K562 (cell line): ENCODE measurements around the gene ACAP2. TPM values are rescaled to one million over a fixed set of nuclear protein-coding genes. Genes with fewer than 3 reads are reported as not detected.

Source experiments
- ATAC-seq: fragments of 200-7000 bp; cut with Tn5 transposase; 3 replicates; pipeline ENCODE4 v1.9.1; 2020; ENCODE audit warnings: moderate library complexity
- BruUV-seq: library from RNA; stranded (reverse); fragments of 400-500 nt; replicated peaks from 2 replicates; lab custom pipeline; 2021; lab: Mats Ljungman, UMichigan
- CTCF ChIA-PET: fragments of 300-600 bp; formaldehyde crosslinking; extraction: SDS; loops from one replicate; lab custom pipeline; 2021; ENCODE audit warnings: low intra/inter-chr PET ratio; lab: Yijun Ruan, JAX
- POLR2A ChIA-PET: fragments of 300-600, 350-650 bp; sonication (Branson Sonifier 250); formaldehyde crosslinking; extraction: SDS; loops from one replicate; lab custom pipeline; 2021; ENCODE audit warnings: antibody characterized with exemption, inconsistent platforms; lab: Yijun Ruan, JAX
- DNase-seq, 4 experiments: peaks; one replicate each; pipeline versions ENCODE4 v3.0.0 to v3.0.0-alpha.2; 2011 to 2018; ENCODE audit warnings: low spot score in 3 of 4, mixed read lengths in 3 of 4; ENCODE audit errors: extremely low read depth in 1 of 4
- FAIRE-seq: peaks from 2 replicates; lab custom pipeline; 2011; peaks lifted over from hg19 to GRCh38; lab: Jason Lieb, UNC
- H2AFZ ChIP-seq: 2 replicates; pipeline ENCODE4 v1.6.0; 2011; ENCODE audit warnings: low read depth, low read length, control low read depth, inconsistent platforms
- H3K27ac ChIP-seq: fragments of 200-600 bp; 3 replicates; pipeline ENCODE4 v1.8.0; 2011; ENCODE audit warnings: low read depth, mild to moderate bottlenecking, control low read depth, inconsistent platforms, low read length, moderate library complexity, mixed read lengths; ENCODE audit errors: extremely low read depth
- H3K27me3 ChIP-seq, 2 experiments: fragments of 300-600 bp in 1 of 2; 2 replicates in 1 of 2; 3 replicates in 1 of 2; pipeline versions ENCODE4 v1.6.0 to v1.8.0; 2011; ENCODE audit warnings: inconsistent platforms in 2 of 2, low read length in 2 of 2, mild to moderate bottlenecking in 1 of 2, mixed read lengths in 1 of 2, moderate library complexity in 1 of 2; ENCODE audit not compliant: control insufficient read depth in 2 of 2, insufficient read depth in 2 of 2
- H3K36me3 ChIP-seq: fragments of 300-600 bp; 3 replicates; pipeline ENCODE4 v1.8.0; 2011; ENCODE audit warnings: mild to moderate bottlenecking, low read length, inconsistent platforms; ENCODE audit not compliant: control insufficient read depth, insufficient read depth
- H3K4me1 ChIP-seq, 2 experiments: fragments of 200-600 bp in 1 of 2; replicated peaks in 1 of 2; 2 replicates in 1 of 2; 3 replicates in 1 of 2; pipeline versions ENCODE4 v1.5.1 to v1.8.0; 2011; ENCODE audit warnings: inconsistent platforms in 2 of 2, low read length in 2 of 2, mild to moderate bottlenecking in 1 of 2, mixed read lengths in 1 of 2, moderate library complexity in 1 of 2; ENCODE audit not compliant: control insufficient read depth in 2 of 2, insufficient read depth in 2 of 2
- H3K4me2 ChIP-seq: 2 replicates; pipeline ENCODE4 v1.6.1; 2011; ENCODE audit warnings: low read length, control low read depth, inconsistent platforms, mixed read lengths; ENCODE audit not compliant: insufficient read depth
- H3K4me3 ChIP-seq: fragments of 200-600 bp; sonication (generic), shearing (Covaris generic); 2 replicates; pipeline ENCODE4 v1.5.1; 2016; ENCODE audit warnings: control low read depth, inconsistent platforms
- H3K79me2 ChIP-seq: fragments of 200-600 bp; 3 replicates; pipeline ENCODE4 v1.8.0; 2011; ENCODE audit warnings: low read length, inconsistent platforms; ENCODE audit not compliant: control insufficient read depth, insufficient read depth
- H3K9ac ChIP-seq, 2 experiments: 2 replicates each; pipeline versions ENCODE4 v1.6.0 to v1.6.1; 2011; ENCODE audit warnings: low read depth in 2 of 2, low read length in 2 of 2, control low read depth in 1 of 2, inconsistent platforms in 1 of 2, mild to moderate bottlenecking in 1 of 2, mixed read lengths in 1 of 2; ENCODE audit not compliant: insufficient read depth in 1 of 2
- H3K9me1 ChIP-seq: one replicate; pipeline ENCODE4 v1.6.0; 2011; ENCODE audit warnings: inconsistent platforms, mild to moderate bottlenecking, low read length, moderate library complexity; ENCODE audit not compliant: control insufficient read depth, insufficient read depth
- H3K9me3 ChIP-seq: replicated peaks from 2 replicates; pipeline ENCODE4 v1.5.1; 2011; ENCODE audit warnings: low read depth, low read length, inconsistent platforms; ENCODE audit not compliant: control insufficient read depth, insufficient read depth
- H4K20me1 ChIP-seq: replicated peaks from 2 replicates; pipeline ENCODE4 v1.6.1; 2011; ENCODE audit warnings: low read length, inconsistent platforms, mixed read lengths; ENCODE audit not compliant: control insufficient read depth, insufficient read depth
- ARHGAP35 ChIP-seq: fragments of 450-650 bp; IDR thresholded peaks from 2 replicates; pipeline ENCODE4 v1.6.1; 2018; ENCODE audit not compliant: partially characterized antibody
- ARID2 ChIP-seq: fragments of 450-650 bp; IDR thresholded peaks from 2 replicates; pipeline ENCODE4 v1.6.1; 2017; ENCODE audit warnings: antibody characterized with exemption, mild to moderate bottlenecking
- C11orf30 ChIP-seq: fragments of 450-650 bp; IDR thresholded peaks from 2 replicates; pipeline ENCODE4 v1.6.1; 2016; ENCODE audit warnings: low read depth, mild to moderate bottlenecking
- CEBPG ChIP-seq, 3 experiments: fragments of 200-800 bp in 1 of 3; sonication (Bioruptor generic) in 1 of 3; sonication (generic) in 1 of 3; formaldehyde crosslinking in 1 of 3; IDR thresholded peaks in 2 of 3; conservative IDR thresholded peaks in 1 of 3; 2 replicates each; pipeline versions ENCODE4 v1.6.1 to v1.8.0; 2016 to 2022; ENCODE audit warnings: missing compliant biosample characterization in 2 of 3, missing genetic modification characterization in 2 of 3, mild to moderate bottlenecking in 1 of 3, missing genetic modification reagents in 1 of 3
- CREM ChIP-seq: IDR thresholded peaks from 2 replicates; pipeline ENCODE4 v1.6.1; 2014; ENCODE audit warnings: antibody characterized with exemption, low read depth
- ERF ChIP-seq: fragments of 450-650 bp; formaldehyde crosslinking; IDR thresholded peaks from 2 replicates; pipeline ENCODE4 v1.4.0; 2020; ENCODE audit warnings: mild to moderate bottlenecking, mixed read lengths
- FOXM1 ChIP-seq, 2 experiments: fragments of 450-650 bp in 1 of 2; sonication (generic) in 1 of 2; formaldehyde crosslinking in 1 of 2; IDR thresholded peaks; 2 replicates each; pipeline versions ENCODE4 v1.6.1 to v1.9.0; 2017 to 2022; ENCODE audit warnings: low read depth in 2 of 2, mild to moderate bottlenecking in 2 of 2, missing genetic modification reagents in 1 of 2, moderate library complexity in 1 of 2
- MAFK ChIP-seq: IDR thresholded peaks from 2 replicates; pipeline ENCODE4 v1.6.1; 2011; ENCODE audit warnings: low read length, improper control_type of control experiment
- TBL1XR1 ChIP-seq, 2 experiments: IDR thresholded peaks; 2 replicates each; pipeline ENCODE4 v1.6.1; 2012; ENCODE audit warnings: improper control_type of control experiment in 2 of 2, low read length in 2 of 2, mild to moderate bottlenecking in 1 of 2
- ZNF232 ChIP-seq: sonication (generic); formaldehyde crosslinking; IDR thresholded peaks from 2 replicates; pipeline ENCODE4 v1.8.0; 2022; ENCODE audit warnings: mild to moderate bottlenecking, missing genetic modification reagents
- ZNF507 ChIP-seq: conservative IDR thresholded peaks from 2 replicates; pipeline ENCODE4 v1.6.1; 2017; ENCODE audit warnings: missing genetic modification characterization, missing compliant biosample characterization
- ZNF76 ChIP-seq: fragments of 250-450 bp; sonication (Bioruptor Pico); IDR thresholded peaks from 2 replicates; pipeline ENCODE4 v1.4.0; 2020; ENCODE audit warnings: mild to moderate bottlenecking, moderate library complexity, borderline replicate concordance
- WGBS: fragments of 100-300 bp; shearing (Covaris generic); methylation state at CpG from one replicate; pipeline ENCODE4 v1.1.6; 2016; ENCODE audit warnings: low coverage, mixed read lengths; ENCODE audit not compliant: insufficient coverage; ENCODE audit errors: missing lambda C conversion rate; 5-methylcytosine and 5-hydroxymethylcytosine counted together
- in situ Hi-C: fragments of 300-500 bp; cut with MboI; formaldehyde crosslinking; loops from 4 replicates; pipeline ENCODE4 v1.15.0; 2018; ENCODE audit warnings: inconsistent platforms, mixed read lengths
- intact Hi-C: fragments of 100-400 bp; cut with micrococcal nuclease; formaldehyde crosslinking; loops from 2 replicates; pipeline ENCODE4 v1.14.2; 2022
- polyA plus RNA-seq, 8 experiments: library from polyadenylated mRNA; depleted of rRNA in 4 of 8; stranded (reverse) in 5 of 8; unstranded in 3 of 8; fragments of >200 nt; fragmentation: Nextera tagmentation in 2 of 8; fragmentation: Illumina TruSeq in 1 of 8; extraction: Ambion mirVana in 2 of 8; extraction: Trizol in 1 of 8; gene quantifications; 2 replicates each; pipeline versions ENCODE4 v1.2.1 to v1.2.3, GENCODE V29; 2011 to 2014; ENCODE audit warnings: inconsistent platforms in 1 of 8, missing spikeins in 1 of 8
- total RNA-seq, 7 experiments: library from RNA; depleted of rRNA in 6 of 7; stranded (reverse); fragments of >200 nt in 6 of 7; fragmentation: Illumina TruSeq in 2 of 7; extraction: Trizol in 2 of 7; gene quantifications; 2 replicates each; pipeline versions ENCODE4 v1.2.1 to v1.2.3, GENCODE V29; 2011 to 2021; ENCODE audit warnings: low replicate concordance in 1 of 7
- TF ChIP-seq, protein P1 (sequence below): fragments of 250-450 bp; sonication (Bioruptor Pico); IDR thresholded peaks from 2 replicates; pipeline ENCODE4 v1.5.0; 2020; ENCODE audit warnings: mild to moderate bottlenecking, borderline replicate concordance
- TF ChIP-seq, protein P2 (sequence below): fragments of 450-650 bp; IDR thresholded peaks from 2 replicates; pipeline ENCODE4 v1.6.1; 2016; ENCODE audit warnings: missing biosample characterization, missing genetic modification characterization
- TF ChIP-seq, protein P3 (sequence below): sonication (generic); formaldehyde crosslinking; IDR thresholded peaks from 2 replicates; pipeline ENCODE4 v1.8.0; 2023; ENCODE audit warnings: mild to moderate bottlenecking, missing genetic modification reagents

Gene ACAP2
- total and polyA plus RNA-seq, 9 of the 15 experiments (the other 6 are each of a cell fraction or from before 2014, with no cell fraction given), result 10.6 to 52.7 (median 34.4) TPM

DNA sequence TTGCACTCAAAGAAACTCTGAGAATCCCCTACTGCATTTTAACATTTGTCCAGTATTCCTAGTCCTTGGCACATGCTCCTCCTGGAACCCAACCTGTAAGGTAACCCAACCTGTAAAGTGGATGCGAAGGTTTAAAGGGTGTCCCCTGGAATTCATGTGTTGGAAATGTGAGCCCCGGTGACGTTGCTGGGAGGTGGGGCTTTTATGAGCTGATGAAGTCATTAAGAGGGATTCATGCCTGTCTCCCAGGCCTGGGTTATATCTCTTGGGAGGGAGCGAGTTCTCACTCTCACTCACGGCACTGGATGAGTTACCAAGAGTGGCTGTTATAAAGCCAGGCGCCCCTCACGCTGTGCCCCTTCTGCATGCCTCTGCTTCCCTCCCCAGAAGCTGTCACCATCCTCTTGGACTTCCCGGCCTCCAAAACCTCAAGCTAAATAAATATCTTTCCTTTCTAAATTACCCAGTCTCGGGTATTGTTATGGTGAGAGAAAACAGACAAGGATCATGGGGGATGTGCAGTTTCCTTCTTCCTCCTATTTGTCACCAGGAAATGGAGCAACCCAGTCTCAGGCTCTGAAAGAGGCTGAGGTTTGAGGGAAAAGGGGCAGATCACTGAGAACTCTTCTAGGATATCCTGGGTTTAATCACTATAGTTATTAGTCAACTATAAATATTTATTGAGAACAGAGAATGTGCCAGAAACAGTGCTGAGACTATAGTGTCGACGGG is 179.5 kb downstream of the ACAP2 start:
- ChIA-PET CTCF (no interaction called here), POLR2A (interaction anchor here (0.7 kb wide), 3 partner anchors 619 to 924 kb away, joined by 3 read pairs; no protein-coding TSS in a partner anchor)
- no peak for DNase-seq
- no peak for FAIRE-seq
- in situ Hi-C loops, result no loop called here
- ATAC-seq, result no peak
- H3K36me3 ChIP-seq, result peaks cover 33% of the 10 kb centered on the region; the same call in 2 of the 3 replicates
- no peak overlapping the region for H3K27ac ChIP-seq
- peaks cover 14 to 31% of the 10 kb centered on the region in 2 experiments for H3K4me1 ChIP-seq
- H2AFZ ChIP-seq, result no peak overlapping the region
- no peaks in the 10 kb centered on the region for H3K9me3 ChIP-seq
- no peaks in the 10 kb centered on the region for H4K20me1 ChIP-seq
- H3K9ac ChIP-seq, result no peak overlapping the region
- 59% methylated on average over 8 of the region's 11 CpGs for WGBS
- no peak for TF ChIP-seq C11orf30
- TF ChIP-seq, protein P1, sequence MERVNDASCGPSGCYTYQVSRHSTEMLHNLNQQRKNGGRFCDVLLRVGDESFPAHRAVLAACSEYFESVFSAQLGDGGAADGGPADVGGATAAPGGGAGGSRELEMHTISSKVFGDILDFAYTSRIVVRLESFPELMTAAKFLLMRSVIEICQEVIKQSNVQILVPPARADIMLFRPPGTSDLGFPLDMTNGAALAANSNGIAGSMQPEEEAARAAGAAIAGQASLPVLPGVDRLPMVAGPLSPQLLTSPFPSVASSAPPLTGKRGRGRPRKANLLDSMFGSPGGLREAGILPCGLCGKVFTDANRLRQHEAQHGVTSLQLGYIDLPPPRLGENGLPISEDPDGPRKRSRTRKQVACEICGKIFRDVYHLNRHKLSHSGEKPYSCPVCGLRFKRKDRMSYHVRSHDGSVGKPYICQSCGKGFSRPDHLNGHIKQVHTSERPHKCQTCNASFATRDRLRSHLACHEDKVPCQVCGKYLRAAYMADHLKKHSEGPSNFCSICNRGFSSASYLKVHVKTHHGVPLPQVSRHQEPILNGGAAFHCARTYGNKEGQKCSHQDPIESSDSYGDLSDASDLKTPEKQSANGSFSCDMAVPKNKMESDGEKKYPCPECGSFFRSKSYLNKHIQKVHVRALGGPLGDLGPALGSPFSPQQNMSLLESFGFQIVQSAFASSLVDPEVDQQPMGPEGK (CRISPR knock-in tag), result no peak
- TF ChIP-seq TBL1XR1 (IDR thresholded peaks at IDR 0.05; ENCODE audit: low read length in 2 of 2), result no peak
- TF ChIP-seq FOXM1 (IDR thresholded peaks at IDR 0.05; ENCODE audit: low read depth), result no peak
- no peak for TF ChIP-seq FOXM1 (CRISPR knock-in tag; IDR thresholded peaks at IDR 0.05; ENCODE audit: low read depth)
- TF ChIP-seq, protein P2, sequence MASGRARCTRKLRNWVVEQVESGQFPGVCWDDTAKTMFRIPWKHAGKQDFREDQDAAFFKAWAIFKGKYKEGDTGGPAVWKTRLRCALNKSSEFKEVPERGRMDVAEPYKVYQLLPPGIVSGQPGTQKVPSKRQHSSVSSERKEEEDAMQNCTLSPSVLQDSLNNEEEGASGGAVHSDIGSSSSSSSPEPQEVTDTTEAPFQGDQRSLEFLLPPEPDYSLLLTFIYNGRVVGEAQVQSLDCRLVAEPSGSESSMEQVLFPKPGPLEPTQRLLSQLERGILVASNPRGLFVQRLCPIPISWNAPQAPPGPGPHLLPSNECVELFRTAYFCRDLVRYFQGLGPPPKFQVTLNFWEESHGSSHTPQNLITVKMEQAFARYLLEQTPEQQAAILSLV, result no peak
- TF ChIP-seq ARHGAP35, result no peak
- no peak for TF ChIP-seq ERF
- no peak for TF ChIP-seq ZNF76
- TF ChIP-seq ARID2, result no peak
- no peak for TF ChIP-seq CEBPG (CRISPR knock-in tag; IDR thresholded peaks at IDR 0.05)
- TF ChIP-seq CEBPG (tag; conservative IDR thresholded peaks at IDR 0.05 in 1 of 2, IDR thresholded peaks at IDR 0.05 in 1 of 2), result no peak
- no peak for TF ChIP-seq ZNF232
- TF ChIP-seq, protein P3, sequence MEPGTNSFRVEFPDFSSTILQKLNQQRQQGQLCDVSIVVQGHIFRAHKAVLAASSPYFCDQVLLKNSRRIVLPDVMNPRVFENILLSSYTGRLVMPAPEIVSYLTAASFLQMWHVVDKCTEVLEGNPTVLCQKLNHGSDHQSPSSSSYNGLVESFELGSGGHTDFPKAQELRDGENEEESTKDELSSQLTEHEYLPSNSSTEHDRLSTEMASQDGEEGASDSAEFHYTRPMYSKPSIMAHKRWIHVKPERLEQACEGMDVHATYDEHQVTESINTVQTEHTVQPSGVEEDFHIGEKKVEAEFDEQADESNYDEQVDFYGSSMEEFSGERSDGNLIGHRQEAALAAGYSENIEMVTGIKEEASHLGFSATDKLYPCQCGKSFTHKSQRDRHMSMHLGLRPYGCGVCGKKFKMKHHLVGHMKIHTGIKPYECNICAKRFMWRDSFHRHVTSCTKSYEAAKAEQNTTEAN (CRISPR knock-in tag), result no peak
- no peak for TF ChIP-seq CREM
- no peak for TF ChIP-seq ZNF507 (tag)
- no peak for TF ChIP-seq MAFK
- intact Hi-C loops, result loop anchor here (5.0 to 10.0 kb wide), 2 partner anchors 76 to 929 kb away; no protein-coding TSS in a partner anchor
- H3K4me2 ChIP-seq, result no peak overlapping the region
- no peak overlapping the region for H3K4me3 ChIP-seq
- BruUV-seq, result no TSS peak
- H3K27me3 ChIP-seq, result no peaks in the 10 kb centered on the region
- H3K79me2 ChIP-seq, result peaks cover 41% of the 10 kb centered on the region
- no peaks in the 10 kb centered on the region for H3K9me1 ChIP-seq
